Ectodermal cell (in vitro differentiated cells): ENCODE results near the gene OTOGL.
"Not testable (repeated sequence)": the region's sequence is repeated elsewhere in the genome, so short reads cannot be mapped to it uniquely, and the experiment has no call there.

Source experiments
- H3K27ac ChIP-seq: 2 replicates; pipeline ENCODE4 v1.7.0; 2013; ENCODE audit warnings: mild to moderate bottlenecking, low read depth, low read length; ENCODE audit not compliant: insufficient read depth, poor library complexity, severe bottlenecking
- H3K27me3 ChIP-seq: 2 replicates; pipeline ENCODE4 v1.7.0; 2013; ENCODE audit warnings: mild to moderate bottlenecking, low read length; ENCODE audit not compliant: insufficient read depth, control insufficient read depth, poor library complexity, severe bottlenecking
- H3K36me3 ChIP-seq: one replicate; pipeline ENCODE4 v1.7.0; 2013; ENCODE audit warnings: low read length; ENCODE audit not compliant: control insufficient read depth, insufficient read depth
- H3K4me1 ChIP-seq: one replicate; pipeline ENCODE4 v1.7.0; 2013; ENCODE audit warnings: low read length; ENCODE audit not compliant: control insufficient read depth, insufficient read depth
- H3K4me3 ChIP-seq: 2 replicates; pipeline ENCODE4 v1.7.0; 2013; ENCODE audit warnings: low read depth, low read length, control low read depth; ENCODE audit not compliant: insufficient read depth
- H3K9me3 ChIP-seq: 2 replicates; pipeline ENCODE4 v1.7.0; 2013; ENCODE audit warnings: mild to moderate bottlenecking, low read length, moderate library complexity; ENCODE audit not compliant: control insufficient read depth
- WGBS, 2 experiments: methylation state at CpG; one replicate each; pipeline ENCODE4 v1.1.7; 2013; ENCODE audit warnings: missing lambda C conversion rate in 2 of 2; 5-methylcytosine and 5-hydroxymethylcytosine counted together

The OTOGL gene

GRCh38 chr12:80212938-80213645 lies 113.8 kb downstream of the OTOGL start:
- Histone ChIP-seq H3K27me3 (no peaks in the 10 kb centered on the region), H3K27ac (no peak overlapping the region), H3K4me1 (peaks cover 12% of the 10 kb centered on the region), H3K9me3 (no peaks in the 10 kb centered on the region), H3K4me3 (no peak overlapping the region), H3K36me3 (no peaks in the 10 kb centered on the region)
- 95% methylated on average over 4 of the region's 4 CpGs for WGBS, 2 experiments

GRCh38 chr12:80213871-80214270 lies 114.5 kb downstream of the OTOGL start:
- Histone ChIP-seq H3K4me1 (peaks cover 12% of the 10 kb centered on the region), H3K27me3 (no peaks in the 10 kb centered on the region), H3K4me3 (no peak overlapping the region), H3K36me3 (no peaks in the 10 kb centered on the region), H3K9me3 (no peaks in the 10 kb centered on the region), H3K27ac (no peak overlapping the region)
- 83 to 85% methylated on average over 3 of the region's 3 CpGs for WGBS, 2 experiments

- Histone ChIP-seq H3K4me3 (no peak overlapping the region), H3K4me1 (peaks cover 12% of the 10 kb centered on the region), H3K27ac (no peak overlapping the region), H3K36me3 (no peaks in the 10 kb centered on the region), H3K9me3 (no peaks in the 10 kb centered on the region), H3K27me3 (no peaks in the 10 kb centered on the region)
- WGBS, 2 experiments: 52 to 60% methylated on average over 5 of the region's 5 CpGs
Observed at GRCh38 chr12:80217011-80217535, 117.7 kb downstream of the OTOGL start.

GRCh38 chr12:80218925-80219324 lies 119.6 kb downstream of the OTOGL start:
- H3K4me3 ChIP-seq, H3K9me3 ChIP-seq, H3K27me3 ChIP-seq, H3K27ac ChIP-seq, H3K4me1 ChIP-seq, H3K36me3 ChIP-seq: not testable (repeated sequence)
- WGBS, 2 experiments: 91 to 96% methylated on average over 5 of the region's 5 CpGs

GRCh38 chr12:80219345-80219744 lies 120.0 kb downstream of the OTOGL start:
- H3K27ac ChIP-seq: no peak overlapping the region
- H3K36me3 ChIP-seq: no peaks in the 10 kb centered on the region
- H3K4me3 ChIP-seq: no peak overlapping the region
- H3K9me3 ChIP-seq: no peaks in the 10 kb centered on the region
- no peaks in the 10 kb centered on the region for H3K27me3 ChIP-seq
- peaks cover 8% of the 10 kb centered on the region for H3K4me1 ChIP-seq
- WGBS, 2 experiments: 89 to 98% methylated on average over 2 of the region's 2 CpGs

GRCh38 chr12:80222261-80222660 lies 122.9 kb downstream of the OTOGL start:
- Histone ChIP-seq H3K36me3 (no peaks in the 10 kb centered on the region), H3K27me3 (no peaks in the 10 kb centered on the region), H3K9me3 (no peaks in the 10 kb centered on the region), H3K4me3 (no peak overlapping the region), H3K4me1 (peaks cover 3% of the 10 kb centered on the region), H3K27ac (no peak overlapping the region)
- 90% methylated on average over 2 to 3 of the region's 3 CpGs for WGBS, 2 experiments

GRCh38 chr12:80226576-80226975 lies 127.2 kb downstream of the OTOGL start:
- Histone ChIP-seq H3K27me3 (no peaks in the 10 kb centered on the region), H3K9me3 (no peaks in the 10 kb centered on the region), H3K4me1 (peaks cover 19% of the 10 kb centered on the region), H3K36me3 (no peaks in the 10 kb centered on the region), H3K4me3 (no peak overlapping the region), H3K27ac (no peak overlapping the region)
- 60% methylated on average over 1 of the region's 1 CpG; no CpG with 5 or more reads in 1 of the 2 experiments for whole genome bisulfite sequencing, 2 experiments

GRCh38 chr12:80227904-80228303 lies 128.6 kb downstream of the OTOGL start:
- peaks cover 19% of the 10 kb centered on the region for H3K4me1 ChIP-seq
- H3K27ac ChIP-seq, H3K4me3 ChIP-seq, H3K9me3 ChIP-seq, H3K36me3 ChIP-seq, H3K27me3 ChIP-seq: not testable (repeated sequence)
- 93 to 94% methylated on average over 3 to 4 of the region's 4 CpGs for WGBS, 2 experiments

GRCh38 chr12:80230068-80230467 lies 130.7 kb downstream of the OTOGL start:
- no peaks in the 10 kb centered on the region for H3K27me3 ChIP-seq
- H3K4me3 ChIP-seq: no peak overlapping the region
- H3K27ac ChIP-seq: peak overlapping the region; percentile 76
- no peaks in the 10 kb centered on the region for H3K36me3 ChIP-seq
- H3K4me1 ChIP-seq: peaks cover 19% of the 10 kb centered on the region
- WGBS, 2 experiments: 10 to 18% methylated on average over 3 of the region's 3 CpGs
- H3K9me3 ChIP-seq: no peaks in the 10 kb centered on the region

GRCh38 chr12:80232837-80233236 lies 133.5 kb downstream of the OTOGL start:
- Histone ChIP-seq H3K4me1 (peaks cover 19% of the 10 kb centered on the region), H3K27ac (no peak overlapping the region), H3K9me3 (no peaks in the 10 kb centered on the region), H3K4me3 (no peak overlapping the region), H3K36me3 (no peaks in the 10 kb centered on the region), H3K27me3 (no peaks in the 10 kb centered on the region)
- 88 to 90% methylated on average over 1 of the region's 1 CpG for WGBS, 2 experiments
